Activated T-helper 1 cell treated with anti-CD3 and anti-CD28 coated beads, Interleukin-2, amount 50 U/mL, for 16 hours (primary cell): ENCODE data around the gene ARHGEF35.
"Not testable (repeated sequence)": the region's sequence is repeated elsewhere in the genome, so short reads cannot be mapped to it uniquely, and the experiment has no call there.

Source experiments
- DNase-seq, 2 donors: peaks; one replicate each; pipeline ENCODE4 v3.0.0-alpha.2; 2020; ENCODE audit warnings: low read depth in 1 of 2, low spot score in 1 of 2

The ARHGEF35 gene

DNA sequence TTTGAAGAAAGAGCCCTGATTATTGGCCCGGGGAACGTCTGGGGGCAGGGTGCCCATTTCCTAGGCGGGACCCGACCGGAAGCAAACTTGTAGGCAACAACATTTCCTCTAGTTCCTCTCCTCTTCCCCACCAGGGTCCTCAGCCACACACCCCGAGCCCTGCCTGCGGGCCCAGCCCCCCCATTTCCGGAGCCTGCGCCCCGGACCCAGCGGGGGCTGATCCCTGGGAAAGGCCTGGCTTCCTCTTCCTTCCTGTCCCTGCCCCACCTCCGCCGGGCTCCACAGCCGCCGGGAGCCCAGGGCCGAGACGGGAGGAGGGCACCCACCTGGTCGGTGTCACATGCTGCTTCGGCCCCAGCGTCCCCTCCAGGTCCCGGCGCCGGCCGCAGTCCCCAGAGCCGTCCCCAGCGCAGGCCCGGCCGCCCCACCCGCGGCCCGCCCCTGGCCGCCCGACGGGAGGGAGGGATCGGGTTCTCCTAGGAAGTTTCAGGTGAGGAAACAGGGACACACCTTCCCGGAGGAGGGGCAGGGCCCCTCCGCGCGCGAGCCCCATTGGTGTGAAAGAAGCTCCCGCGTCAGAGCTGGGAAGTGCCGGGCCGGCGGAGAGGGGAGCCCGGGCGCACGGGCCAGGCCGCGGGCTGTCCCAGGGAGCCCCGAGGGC lies at the start of gene ARHGEF35:
Gene ARHGEF35 (minus strand): TSS at position 622 of the 661 bp plus-strand sequence. CDS start 7,450 bp downstream, outside the sequence.
- DNase-seq, result not testable (repeated sequence)

DNA sequence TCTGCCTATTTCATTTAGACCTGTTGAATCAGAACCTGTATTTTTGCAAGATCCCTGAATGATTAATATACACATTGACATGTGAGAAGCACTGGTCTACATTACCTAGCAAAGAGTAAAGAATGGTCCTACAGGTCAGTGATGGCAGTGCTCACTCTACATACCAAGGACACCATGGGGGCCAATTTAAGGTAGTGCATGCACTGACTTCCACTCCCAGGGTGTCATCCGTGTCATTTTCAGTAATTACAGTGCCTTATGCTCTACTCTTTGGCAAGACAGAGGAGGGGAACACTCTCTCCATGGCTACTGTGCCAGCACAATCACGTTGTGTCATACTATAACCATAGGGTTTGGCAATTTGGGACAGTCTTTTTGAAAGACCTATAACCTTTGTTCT lies 49.7 kb upstream of the ARHGEF35 start:
- not testable (repeated sequence) for DNase-seq

DNA sequence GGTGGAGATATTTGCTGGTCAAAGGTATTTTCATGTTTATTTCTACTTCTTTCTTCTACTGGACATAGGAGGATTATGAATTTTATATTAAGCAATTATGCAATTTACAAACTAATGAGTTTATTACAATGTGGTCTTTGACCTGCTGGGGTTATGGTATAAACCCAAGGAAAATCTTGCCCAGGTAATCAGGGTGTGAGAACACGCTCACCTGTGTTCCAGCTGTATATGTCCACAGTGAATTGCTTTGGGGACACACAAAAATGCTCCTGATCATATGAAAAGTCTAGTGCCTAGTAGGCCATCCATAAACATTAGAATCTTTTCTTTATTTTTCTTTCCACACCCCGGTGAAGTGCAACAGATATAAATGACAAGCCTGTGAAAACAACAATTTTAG lies 43.7 kb upstream of the ARHGEF35 start, which contains the start of gene OR2A42:
Gene OR2A42 (minus strand): TSS at position 241 of the 400 bp plus-strand sequence. CDS start 6,762 bp downstream, outside the sequence.
- not testable (repeated sequence) for DNase-seq

DNA sequence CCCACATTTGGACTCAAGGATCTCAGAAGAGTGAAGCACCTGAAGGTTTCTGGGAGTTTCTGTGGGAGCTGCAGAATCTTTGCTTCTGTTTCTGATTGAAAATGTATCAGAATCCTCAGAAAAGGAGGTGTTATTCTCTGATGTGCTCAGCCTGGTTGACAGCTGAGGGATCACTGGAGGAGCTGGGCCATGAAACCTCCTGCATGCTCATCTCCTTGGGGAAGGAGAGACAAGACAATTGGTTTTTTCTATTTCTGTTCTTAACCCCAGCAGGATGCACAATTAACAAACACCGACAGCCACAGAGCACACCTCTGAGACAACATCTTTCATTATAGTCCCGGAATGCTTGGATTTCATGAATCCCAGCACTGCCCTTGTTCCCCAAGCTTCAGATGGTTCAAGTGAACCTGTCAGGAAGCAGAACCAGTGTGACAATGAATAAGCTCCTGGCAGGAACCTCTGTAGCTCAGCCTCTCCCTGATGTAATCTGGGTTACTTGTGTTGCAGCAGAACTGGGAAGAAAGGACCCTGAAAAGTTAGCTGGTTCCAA lies 43.0 kb upstream of the ARHGEF35 start:
- DNase-seq, result not testable (repeated sequence)

DNA sequence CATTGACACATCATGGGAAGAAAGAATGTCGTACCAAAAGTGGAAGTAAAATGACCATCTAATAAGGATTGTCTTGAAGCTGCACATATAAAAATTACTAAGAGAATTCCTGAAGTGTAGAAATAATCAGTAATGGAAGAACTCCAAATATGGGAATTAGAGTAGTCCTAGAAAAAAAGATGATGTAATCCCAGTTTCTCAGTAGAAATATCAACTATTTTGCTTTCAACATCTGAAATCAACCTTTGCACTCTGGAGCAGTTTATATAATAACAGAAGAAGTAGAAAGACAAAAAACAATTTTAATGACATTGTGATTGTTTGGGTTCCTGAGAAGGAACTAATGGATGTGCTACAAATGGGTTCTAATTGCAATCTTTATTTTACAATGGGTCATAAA lies 37.4 kb upstream of the ARHGEF35 start:
- DNase-seq, result not testable (repeated sequence)

DNA sequence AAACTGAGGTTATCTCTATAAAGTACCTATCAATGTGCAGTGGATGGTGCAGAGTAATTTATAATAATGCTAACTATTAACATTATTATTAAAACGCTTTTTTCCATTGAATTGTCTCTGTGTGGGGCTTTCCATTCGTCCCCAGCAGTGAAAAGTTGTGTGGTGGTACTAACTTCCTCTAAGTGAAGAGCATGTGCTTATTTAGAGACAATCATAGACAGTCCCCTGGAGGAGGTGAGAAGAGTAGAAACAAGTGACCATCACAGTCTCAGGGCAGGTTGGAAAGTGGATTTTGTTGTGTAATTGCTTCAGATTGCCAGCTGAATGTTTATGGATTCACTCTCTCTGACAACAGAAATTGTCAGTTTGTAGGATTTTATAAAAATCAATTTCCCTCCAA lies 35.4 kb upstream of the ARHGEF35 start:
- not testable (repeated sequence) for DNase-seq

DNA sequence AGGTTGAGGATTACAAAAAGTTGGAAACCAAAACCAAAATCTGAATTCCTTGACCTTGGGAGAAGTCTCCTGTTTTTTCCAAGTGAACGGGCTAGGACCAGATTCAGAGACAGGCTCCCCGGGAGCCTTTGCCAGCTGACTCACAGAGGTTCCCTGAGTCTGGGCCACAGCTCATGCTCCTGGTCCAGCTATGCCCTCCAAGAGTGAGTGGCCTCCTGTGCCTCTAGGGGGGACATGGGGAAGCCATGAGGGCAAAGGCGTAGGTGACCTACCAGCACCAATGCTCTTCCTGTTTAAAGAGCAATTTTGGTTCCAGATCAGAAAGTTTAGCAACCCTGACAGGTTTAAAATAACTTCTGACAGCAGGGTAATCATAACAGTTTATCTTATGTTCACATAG lies 33.2 kb upstream of the ARHGEF35 start:
- DNase-seq, result not testable (repeated sequence)

DNA sequence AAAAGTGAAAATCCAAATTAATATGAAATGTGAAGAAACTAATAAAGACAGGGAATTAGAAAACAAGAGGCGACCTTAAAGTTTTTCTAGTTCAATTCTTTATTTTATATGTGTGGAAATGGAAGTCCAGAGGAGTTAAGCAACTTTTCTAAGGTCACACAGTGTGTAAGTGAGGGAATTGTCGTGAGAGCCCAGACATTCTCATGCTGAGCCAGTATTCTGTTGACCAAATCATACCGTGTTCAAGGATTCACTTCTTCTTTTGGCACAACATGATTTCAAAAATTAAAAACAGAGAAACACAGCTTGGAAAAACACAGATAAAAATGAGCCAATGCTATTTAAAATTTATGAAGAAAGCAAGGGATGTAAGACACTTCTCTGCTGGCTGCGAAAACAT lies 31.2 kb upstream of the ARHGEF35 start:
- not testable (repeated sequence) for DNase-seq

DNA sequence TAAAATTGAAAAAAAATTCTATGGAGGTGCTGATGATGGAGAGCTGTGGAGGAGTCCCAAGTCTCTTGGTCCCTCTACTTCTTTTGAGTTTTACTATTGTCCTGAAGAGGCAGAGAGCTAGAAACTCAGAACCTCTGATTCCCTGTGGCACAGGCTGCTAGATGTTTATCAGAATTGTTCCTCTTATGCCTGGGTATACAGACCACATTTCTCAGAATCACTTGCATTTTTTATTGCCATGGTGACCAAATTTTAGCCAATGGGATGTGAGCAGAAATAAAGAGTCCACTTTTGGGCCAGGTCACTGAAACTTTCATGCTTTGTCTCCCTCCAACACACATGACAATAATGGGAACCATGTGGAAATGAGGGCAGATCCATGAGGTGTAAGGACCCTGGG lies 28.0 kb upstream of the ARHGEF35 start:
- DNase-seq, result not testable (repeated sequence)

DNA sequence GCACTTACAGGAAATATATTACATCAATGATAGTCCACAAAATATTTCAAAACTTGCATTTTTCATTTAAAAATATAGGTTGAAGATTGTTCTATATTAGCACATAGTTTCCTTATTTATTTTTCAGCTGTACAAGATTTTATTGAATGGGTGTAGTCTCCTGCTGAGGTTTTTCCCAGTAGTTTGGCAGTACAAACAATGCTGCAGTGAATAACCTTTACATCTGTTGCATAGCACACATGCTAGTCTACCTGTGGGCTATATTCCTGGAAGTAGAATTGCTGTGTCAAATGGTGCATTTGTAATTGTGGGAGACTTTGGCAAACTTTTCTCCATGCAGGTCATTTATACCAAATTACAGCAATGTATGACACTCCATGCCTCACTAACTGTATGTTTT lies 24.9 kb upstream of the ARHGEF35 start:
- not testable (repeated sequence) for DNase-seq

DNA sequence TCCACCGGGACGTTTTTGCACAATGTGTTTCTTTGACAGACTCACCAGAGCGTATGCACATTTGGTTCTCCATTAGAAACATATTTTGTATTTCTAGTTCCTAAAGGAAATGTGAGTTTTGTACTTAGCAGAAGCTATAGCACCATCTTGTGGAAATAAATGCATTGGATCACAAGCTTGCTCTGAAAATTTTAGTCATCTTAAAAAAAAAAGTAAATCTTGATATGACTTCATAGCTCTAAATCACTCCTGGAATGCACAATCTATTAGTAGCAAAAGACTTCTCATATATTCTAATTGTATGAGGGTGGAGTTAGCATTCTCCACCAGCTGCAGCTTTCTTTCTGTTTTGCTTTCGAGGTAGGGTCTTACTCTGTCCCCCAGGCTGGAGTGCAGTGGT lies 23.5 kb upstream of the ARHGEF35 start:
- not testable (repeated sequence) for DNase-seq

DNA sequence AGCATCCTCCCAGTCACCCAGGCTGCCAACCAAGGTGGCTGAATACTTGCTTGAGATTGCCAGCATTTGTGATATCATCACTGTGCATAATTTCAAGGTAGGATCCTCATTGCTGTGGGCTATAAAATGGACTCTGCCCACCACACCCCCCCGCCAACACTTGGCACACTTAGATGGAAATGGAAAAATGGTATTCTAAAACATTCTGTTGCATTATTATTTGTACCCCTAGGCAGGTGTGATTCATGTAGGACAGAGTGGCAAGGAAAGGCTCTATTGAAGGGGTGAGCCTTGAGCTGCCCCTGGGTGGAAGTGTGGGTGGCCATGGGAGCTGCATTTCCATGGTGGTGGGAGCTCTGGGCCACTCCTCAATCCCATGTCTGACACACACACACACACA lies 22.9 kb upstream of the ARHGEF35 start:
- not testable (repeated sequence) for DNase-seq

DNA sequence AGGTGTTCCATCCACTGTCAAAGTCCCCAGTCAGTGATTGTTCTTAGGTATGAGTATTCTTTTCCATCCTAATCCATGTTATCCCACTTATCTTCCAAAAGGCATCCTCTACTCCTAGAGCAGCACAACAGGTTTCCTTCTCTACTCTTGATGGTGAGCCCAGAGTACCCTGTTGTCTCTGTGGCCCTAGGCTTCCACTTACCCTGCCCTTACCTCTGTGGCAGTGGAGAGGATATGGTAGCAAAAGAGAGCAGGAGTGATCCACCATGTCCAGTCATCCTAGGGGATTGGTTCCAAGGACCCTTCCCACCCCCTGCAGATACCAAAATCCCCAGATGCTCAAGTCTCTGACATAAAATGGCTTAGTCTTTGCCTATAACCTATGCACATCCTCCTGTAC lies 21.6 kb upstream of the ARHGEF35 start:
- not testable (repeated sequence) for DNase-seq

DNA sequence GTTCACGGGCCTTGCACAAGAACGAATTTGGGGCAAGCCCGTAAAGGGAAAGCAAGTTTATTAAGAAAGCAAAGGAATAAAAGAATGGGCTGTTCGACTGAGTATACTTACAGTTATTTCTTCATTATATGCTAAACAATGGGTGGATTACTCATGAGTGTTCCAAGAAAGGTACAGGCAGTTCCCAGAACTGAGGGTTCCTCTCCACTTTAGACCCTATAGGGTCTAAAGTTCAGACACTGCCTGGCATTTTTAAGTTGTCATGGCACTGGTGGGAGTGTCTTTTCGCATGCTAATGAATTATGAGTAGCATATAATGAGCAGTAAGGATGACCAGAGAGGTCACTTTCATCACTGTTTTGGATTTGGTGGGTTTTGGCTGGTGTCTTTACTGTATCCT lies 9.7 kb upstream of the ARHGEF35 start:
- DNase-seq, result not testable (repeated sequence)

DNA sequence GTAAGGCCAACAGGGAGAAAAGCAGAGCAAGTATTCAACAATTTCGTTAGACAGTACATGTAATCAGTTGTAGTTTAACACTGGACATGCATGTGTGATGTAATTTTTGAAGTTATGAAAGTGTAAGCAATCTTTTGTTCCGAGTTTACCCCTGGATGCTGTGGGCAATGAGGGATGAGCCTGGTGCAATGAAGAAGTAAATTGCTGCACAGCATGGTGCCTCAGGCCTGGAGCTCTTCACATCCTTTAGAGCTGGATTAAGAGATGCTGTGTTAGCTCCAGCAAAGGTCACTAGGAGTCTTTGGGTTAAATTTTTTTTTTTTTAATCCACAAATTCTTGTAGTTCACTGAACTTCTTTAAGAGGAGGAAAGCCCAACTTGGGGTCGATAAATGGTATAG lies 7.5 kb upstream of the ARHGEF35 start:
- not testable (repeated sequence) for DNase-seq

DNA sequence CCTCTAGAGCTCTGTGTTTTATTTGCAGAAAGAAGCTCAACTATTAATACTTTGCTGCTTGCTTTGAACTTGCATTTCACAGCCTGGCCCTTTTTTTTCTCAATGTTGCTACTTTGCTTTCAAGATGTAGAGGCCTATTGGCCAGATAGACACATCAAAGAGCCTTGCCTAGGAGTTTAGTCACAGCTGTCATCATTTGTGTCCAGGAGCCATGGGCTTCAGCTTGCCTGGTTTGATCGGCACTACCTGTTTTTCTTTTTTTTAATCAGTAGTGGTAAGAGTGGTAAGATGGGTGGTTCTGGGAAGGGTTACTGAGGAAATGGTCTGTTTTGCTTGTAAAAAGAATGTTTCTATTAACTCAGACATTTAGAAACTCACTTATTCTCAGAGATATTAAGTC lies 6.3 kb upstream of the ARHGEF35 start:
- not testable (repeated sequence) for DNase-seq

DNA sequence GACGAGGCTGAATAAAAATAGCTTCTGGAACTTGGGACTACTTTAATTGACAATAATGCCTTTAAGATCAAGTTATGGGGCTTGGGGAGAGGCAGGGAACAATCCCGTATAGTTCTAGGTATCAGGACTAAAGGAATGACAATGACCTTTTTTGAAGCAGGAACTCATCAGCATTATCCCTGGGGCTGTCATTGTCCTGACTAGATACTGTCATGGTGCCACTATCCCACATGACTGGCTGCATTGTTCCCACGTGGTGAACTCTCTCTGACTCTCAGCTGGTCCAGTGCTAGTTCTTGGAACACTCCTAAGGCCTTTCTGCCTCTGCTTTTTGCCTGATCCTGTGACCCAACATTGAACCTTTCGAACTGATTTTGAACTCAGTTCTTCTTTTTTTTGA lies 3.3 kb upstream of the ARHGEF35 start:
- not testable (repeated sequence) for DNase-seq

DNA sequence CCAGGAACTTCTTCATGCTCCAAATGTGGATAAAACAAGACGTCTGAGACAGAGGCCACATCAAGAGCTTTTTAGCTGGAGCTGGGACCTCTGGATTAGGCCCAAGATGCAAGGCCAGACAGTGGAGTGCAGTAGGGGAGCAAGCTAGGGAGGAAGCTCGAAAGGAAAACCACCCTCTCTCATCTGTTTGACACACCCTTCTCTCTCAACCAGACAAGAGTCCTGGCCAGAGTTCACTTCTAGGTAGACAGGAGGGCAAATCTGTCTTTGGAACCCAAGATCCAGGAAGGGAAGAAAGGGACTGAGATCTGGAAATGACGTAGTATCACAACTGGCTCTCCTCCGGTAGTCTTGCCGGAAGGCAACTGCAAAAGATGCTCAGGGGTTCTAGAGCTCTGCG lies 1.2 kb downstream of the ARHGEF35 start:
- DNase-seq, result not testable (repeated sequence)

DNA sequence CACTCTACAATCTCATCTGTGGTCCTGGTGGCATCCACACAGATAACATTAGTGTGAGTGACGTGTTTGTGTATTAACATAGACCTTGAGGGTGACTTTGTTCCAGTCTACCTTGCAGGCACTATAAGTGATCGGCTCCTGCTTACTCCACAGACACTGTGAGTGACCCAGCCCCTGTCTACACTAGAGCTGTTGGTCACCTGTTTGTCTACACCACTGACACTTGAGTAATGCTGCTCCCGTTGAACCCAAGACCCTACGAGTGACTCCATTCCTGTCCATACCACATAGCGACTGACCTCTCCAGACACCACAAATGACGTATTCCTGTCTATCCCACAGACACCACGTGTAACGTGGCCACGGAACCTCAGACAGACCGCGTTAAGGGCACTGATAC lies 1.9 kb downstream of the ARHGEF35 start:
- not testable (repeated sequence) for DNase-seq

DNA sequence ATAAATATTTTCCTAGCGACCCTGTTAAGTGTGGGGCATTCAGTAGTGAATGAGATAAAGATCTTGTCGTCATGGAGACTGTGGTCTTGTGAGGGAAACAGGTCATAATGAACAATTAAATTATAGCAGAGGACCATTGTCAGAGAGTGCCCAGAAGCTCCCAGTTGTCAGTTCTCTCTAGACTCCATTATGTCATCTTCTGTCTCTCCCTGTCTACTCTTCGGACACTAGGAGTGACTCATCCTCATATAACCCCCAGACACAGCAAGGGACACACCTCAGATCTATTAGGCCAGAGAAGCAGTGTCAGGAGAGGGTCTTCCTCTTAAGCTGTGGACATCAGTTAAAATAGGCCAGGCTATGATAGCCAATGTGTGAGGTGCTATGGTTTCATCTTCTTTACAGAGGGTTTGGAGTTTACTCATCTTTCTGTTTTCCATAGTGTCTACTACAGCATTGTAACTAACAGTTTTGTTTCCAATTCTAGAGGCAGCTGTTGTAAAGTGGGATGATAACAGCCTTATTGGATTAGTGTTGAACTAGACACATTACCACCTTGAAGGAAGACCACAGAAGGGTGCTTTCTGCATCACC lies 7.0 kb downstream of the ARHGEF35 start:
- not testable (repeated sequence) for DNase-seq

DNA sequence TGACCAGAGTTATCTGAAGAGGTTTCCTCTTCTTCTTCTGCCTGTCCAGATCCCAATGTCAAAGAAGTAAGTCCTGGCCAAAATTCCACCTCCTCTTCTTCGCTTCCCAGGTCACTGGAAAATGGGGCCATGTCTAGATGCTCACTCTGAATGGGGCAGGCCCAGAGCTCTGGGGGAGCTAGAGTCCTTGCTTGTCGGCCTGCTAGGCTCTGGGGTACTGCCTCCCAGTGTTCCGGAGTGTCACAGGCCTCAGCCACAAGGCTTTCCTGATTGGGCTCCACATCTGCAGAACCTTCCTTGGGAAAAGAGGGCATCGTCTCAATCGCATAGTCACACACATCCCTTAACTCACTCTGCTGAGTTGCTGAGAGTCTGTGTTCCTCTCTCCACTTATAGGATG lies 7.8 kb downstream of the ARHGEF35 start:
- DNase-seq, result not testable (repeated sequence)

DNA sequence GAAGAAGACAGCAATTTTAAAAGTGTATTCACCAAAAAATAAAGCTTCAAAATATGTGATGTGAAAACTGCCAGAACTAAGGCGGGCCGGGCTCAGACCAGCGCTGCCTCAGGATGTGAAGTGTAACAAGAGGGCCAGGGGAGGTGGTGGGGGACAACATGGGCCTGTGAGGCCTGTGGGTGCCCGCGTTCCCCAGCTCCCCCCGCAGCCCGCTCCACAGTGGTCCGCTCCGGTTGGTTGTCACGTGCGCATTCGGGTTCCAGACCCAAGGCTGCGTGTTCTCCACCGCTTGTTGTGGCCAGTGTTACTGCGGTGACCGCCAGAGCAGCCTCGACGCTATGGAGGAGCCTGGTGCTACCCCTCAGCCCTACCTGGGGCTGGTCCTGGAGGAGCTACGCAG lies 12.5 kb downstream of the ARHGEF35 start, which contains the start of gene CTAGE4:
Gene CTAGE4 (plus strand): TSS at position 301 of the 400 bp plus-strand sequence. CDS start 38 bp downstream, at position 339.
- not testable (repeated sequence) for DNase-seq
